Breast epithelium (tissue), 4 donors: ENCODE measurements around the gene NMBR. TPM values are rescaled to one million over a fixed set of nuclear protein-coding genes. Genes with fewer than 3 reads are reported as not detected.

Experiments
- DNase-seq, 2 donors: peaks; one replicate each; pipeline ENCODE4 v3.0.0-alpha.2; 2019; ENCODE audit warnings: low spot score in 2 of 2
- H3K27ac ChIP-seq, 2 donors: fragments of 200-600 bp; sonication (generic) in 1 of 2; one replicate each; pipeline ENCODE4 v1.5.1; 2016 to 2019; ENCODE audit warnings: mild to moderate bottlenecking in 1 of 2
- H3K27me3 ChIP-seq, 2 donors: fragments of 200-600 bp; sonication (generic) in 1 of 2; one replicate each; pipeline versions ENCODE4 v1.5.1 to v1.6.0; 2017 to 2019; ENCODE audit warnings: control low read depth in 1 of 2, mild to moderate bottlenecking in 1 of 2
- H3K36me3 ChIP-seq: fragments of 200-600 bp; one replicate; pipeline ENCODE4 v1.5.1; 2019
- H3K4me1 ChIP-seq, 2 donors: fragments of 200-600 bp; sonication (generic); one replicate each; pipeline ENCODE4 v1.5.1; 2016 to 2019; ENCODE audit warnings: control low read depth in 1 of 2
- H3K4me3 ChIP-seq, 3 donors: fragments of 200-600 bp; sonication (generic); 1 replicate in 2 of 3; 2 replicates in 1 of 3; pipeline ENCODE4 v1.5.1; 2016 to 2019; ENCODE audit warnings: mild to moderate bottlenecking in 3 of 3, moderate library complexity in 2 of 3
- H3K9me3 ChIP-seq, 2 donors: fragments of 200-600 bp; sonication (generic) in 1 of 2; one replicate each; pipeline ENCODE4 v1.5.1; 2016 to 2019; ENCODE audit warnings: control low read depth in 1 of 2
- POLR2A ChIP-seq: fragments of 450-650 bp; IDR thresholded peaks from one replicate; pipeline ENCODE4 v1.6.1; 2016; ENCODE audit warnings: antibody characterized with exemption, mild to moderate bottlenecking, moderate library complexity
- POLR2AphosphoS5 ChIP-seq, 3 donors: sonication (generic); formaldehyde crosslinking; IDR thresholded peaks; one replicate each; pipeline ENCODE4 v1.6.1; 2017; ENCODE audit warnings: antibody characterized with exemption in 3 of 3
- intact Hi-C: fragments of 100-400 bp; cut with DNase I; formaldehyde crosslinking; loops from one replicate; pipeline ENCODE4 v1.15.1; 2023; ENCODE audit warnings: low total_unique reads
- total RNA-seq, 3 donors: library from RNA; depleted of rRNA; stranded (reverse); fragments of >200 nt; gene quantifications; one replicate each; pipeline ENCODE4 v1.1.0, GENCODE V29; 2016
- TF ChIP-seq, protein P1 (sequence below), 3 donors: fragments of 450-650 bp; IDR thresholded peaks; one replicate each; pipeline ENCODE4 v1.5.1; 2016 to 2017; ENCODE audit warnings: antibody characterized with exemption in 3 of 3, mild to moderate bottlenecking in 3 of 3, moderate library complexity in 3 of 3

NMBR gene
- total RNA-seq, 3 donors from 2014 or later = 0.29 TPM; not detected in 2

DNA sequence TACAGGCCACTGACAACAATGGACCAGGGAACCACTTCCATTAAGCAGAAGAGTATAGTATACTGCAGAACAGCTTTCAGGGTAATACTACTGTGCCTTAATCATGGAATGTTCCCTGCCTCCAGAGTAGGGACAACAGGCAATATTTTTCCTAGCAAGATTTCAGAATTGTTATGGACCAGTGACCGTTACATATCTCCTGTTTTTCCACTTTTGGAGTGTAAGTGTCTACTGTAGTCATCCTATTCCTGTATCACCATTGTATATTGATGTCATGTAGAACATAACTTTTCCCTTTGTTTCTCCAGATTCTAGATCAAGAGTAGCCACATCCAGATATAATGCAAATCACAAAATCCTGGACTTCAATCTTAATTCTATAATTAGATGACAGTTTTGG is 16.1 kb downstream of the NMBR start:
- TF ChIP-seq POLR2AphosphoS5 (IDR thresholded peaks at IDR 0.05) = no peak
- TF ChIP-seq, protein P1, sequence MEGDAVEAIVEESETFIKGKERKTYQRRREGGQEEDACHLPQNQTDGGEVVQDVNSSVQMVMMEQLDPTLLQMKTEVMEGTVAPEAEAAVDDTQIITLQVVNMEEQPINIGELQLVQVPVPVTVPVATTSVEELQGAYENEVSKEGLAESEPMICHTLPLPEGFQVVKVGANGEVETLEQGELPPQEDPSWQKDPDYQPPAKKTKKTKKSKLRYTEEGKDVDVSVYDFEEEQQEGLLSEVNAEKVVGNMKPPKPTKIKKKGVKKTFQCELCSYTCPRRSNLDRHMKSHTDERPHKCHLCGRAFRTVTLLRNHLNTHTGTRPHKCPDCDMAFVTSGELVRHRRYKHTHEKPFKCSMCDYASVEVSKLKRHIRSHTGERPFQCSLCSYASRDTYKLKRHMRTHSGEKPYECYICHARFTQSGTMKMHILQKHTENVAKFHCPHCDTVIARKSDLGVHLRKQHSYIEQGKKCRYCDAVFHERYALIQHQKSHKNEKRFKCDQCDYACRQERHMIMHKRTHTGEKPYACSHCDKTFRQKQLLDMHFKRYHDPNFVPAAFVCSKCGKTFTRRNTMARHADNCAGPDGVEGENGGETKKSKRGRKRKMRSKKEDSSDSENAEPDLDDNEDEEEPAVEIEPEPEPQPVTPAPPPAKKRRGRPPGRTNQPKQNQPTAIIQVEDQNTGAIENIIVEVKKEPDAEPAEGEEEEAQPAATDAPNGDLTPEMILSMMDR (IDR thresholded peaks at IDR 0.05) = no peak
- no peak for TF ChIP-seq POLR2A
- Histone ChIP-seq H3K27ac (no peak overlapping the region), H3K4me3 (no peak overlapping the region), H3K4me1 (no peaks in the 10 kb centered on the region), H3K36me3 (no peaks in the 10 kb centered on the region), H3K9me3 (peaks cover 0 to 13% of the 10 kb centered on the region in 2 donors), H3K27me3 (no peaks in the 10 kb centered on the region)
- no peak for DNase-seq
- intact Hi-C loops = no loop called here

DNA sequence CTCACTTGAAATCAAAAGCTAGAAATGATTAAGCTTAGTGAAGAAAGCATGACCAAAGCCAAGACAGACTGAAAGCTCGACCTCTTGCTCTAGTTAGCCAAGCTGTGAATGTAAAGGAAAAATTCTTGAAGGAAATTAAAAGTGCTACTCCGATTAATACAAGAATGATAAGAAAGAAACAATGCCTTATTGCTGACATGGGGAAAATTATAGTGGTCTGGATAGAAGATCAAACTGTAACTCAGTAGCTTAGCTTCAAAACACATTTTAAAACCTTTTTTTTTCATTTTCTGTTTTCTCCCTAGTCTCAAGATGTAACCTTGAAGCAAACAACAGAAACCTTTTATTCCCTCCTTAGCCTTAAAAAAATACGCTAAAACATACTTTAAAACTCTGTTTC is 25.6 kb downstream of the NMBR start:
- intact Hi-C loops = no loop called here
- no peaks in the 10 kb centered on the region for H3K36me3 ChIP-seq
- no peak overlapping the region for H3K27ac ChIP-seq
- H3K4me1 ChIP-seq = no peaks in the 10 kb centered on the region
- no peak for DNase-seq
- no peak overlapping the region for H3K4me3 ChIP-seq
- H3K27me3 ChIP-seq = no peaks in the 10 kb centered on the region
- TF ChIP-seq POLR2AphosphoS5 (IDR thresholded peaks at IDR 0.05) (no peak), POLR2A (no peak)
- TF ChIP-seq, protein P1 (IDR thresholded peaks at IDR 0.05) = no peak
- no peaks in the 10 kb centered on the region for H3K9me3 ChIP-seq

DNA sequence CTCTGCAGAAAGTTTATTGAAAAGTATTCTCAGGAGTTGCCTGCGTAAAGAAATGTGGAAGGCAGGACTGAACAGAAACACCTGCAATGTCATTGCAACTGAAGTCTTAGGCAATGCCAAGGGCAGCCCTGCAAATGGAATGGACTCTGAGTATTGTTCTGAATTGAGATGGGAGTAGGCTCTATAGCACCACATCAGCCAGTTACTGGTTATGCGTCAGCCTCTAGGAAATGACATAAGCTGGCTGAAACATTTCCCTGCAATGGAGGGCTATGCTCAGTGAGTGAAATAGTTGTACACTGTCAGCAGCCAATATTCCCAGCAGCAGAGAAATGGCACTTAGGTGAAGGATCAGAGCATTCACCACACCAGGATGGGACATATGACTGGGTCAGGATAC is 28.0 kb downstream of the NMBR start:
- Histone ChIP-seq H3K4me1 (no peaks in the 10 kb centered on the region), H3K9me3 (no peaks in the 10 kb centered on the region), H3K36me3 (no peaks in the 10 kb centered on the region), H3K27me3 (no peaks in the 10 kb centered on the region), H3K4me3 (no peak overlapping the region), H3K27ac (no peak overlapping the region)
- TF ChIP-seq POLR2AphosphoS5 (IDR thresholded peaks at IDR 0.05) (no peak), POLR2A (no peak)
- TF ChIP-seq, protein P1 (IDR thresholded peaks at IDR 0.05) = no peak
- DNase-seq = no peak
- intact Hi-C loops = no loop called here

DNA sequence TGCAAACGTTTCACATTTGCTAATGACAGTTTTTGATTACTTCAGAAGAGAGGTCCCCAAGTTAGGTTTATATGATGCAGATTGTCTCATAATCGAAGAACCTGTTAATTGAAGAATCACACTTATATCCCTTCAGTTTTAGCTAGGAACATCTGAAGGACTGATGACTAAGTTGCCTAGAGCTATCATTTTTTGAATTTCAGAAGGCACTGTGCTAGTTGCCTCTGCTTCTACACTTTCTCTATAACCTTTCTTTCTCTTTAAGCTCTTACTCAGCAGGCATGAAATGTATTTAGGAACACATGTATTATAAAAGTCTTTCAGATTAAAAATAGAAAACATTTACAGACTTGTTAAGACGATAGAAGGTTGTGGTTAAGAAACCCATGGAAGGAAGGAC is 28.6 kb downstream of the NMBR start:
- no peaks in the 10 kb centered on the region for H3K27me3 ChIP-seq
- H3K9me3 ChIP-seq = no peaks in the 10 kb centered on the region
- DNase-seq = no peak
- H3K36me3 ChIP-seq = no peaks in the 10 kb centered on the region
- no peaks in the 10 kb centered on the region for H3K4me1 ChIP-seq
- H3K4me3 ChIP-seq = no peak overlapping the region
- TF ChIP-seq POLR2A (no peak), POLR2AphosphoS5 (IDR thresholded peaks at IDR 0.05) (no peak)
- TF ChIP-seq, protein P1 (IDR thresholded peaks at IDR 0.05) = no peak
- no peak overlapping the region for H3K27ac ChIP-seq
- intact Hi-C loops = no loop called here

DNA sequence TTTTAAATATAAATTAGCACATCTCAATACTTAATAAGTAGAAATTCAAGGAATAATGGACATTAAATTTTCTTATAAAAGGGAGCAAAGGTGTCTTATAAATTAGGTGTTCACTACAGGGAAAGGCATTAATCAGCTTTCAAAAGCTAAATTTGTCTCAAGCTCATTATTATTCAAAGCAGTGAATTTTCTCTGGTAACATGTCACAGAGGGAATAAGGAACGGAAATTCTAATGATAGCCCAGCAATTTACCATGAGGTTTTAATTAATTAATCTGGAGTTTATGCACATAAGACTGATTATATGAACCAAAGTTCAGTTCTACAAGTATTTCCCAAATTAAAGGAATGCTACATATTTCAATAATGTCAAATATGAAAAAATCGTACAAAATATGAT is 29.6 kb downstream of the NMBR start:
- no peak for TF ChIP-seq POLR2AphosphoS5 (IDR thresholded peaks at IDR 0.05)
- TF ChIP-seq, protein P1 (IDR thresholded peaks at IDR 0.05) = no peak
- TF ChIP-seq POLR2A = no peak
- H3K4me1 ChIP-seq = no peaks in the 10 kb centered on the region
- no peak overlapping the region for H3K4me3 ChIP-seq
- no peaks in the 10 kb centered on the region for H3K9me3 ChIP-seq
- no peak for DNase-seq
- no peaks in the 10 kb centered on the region for H3K36me3 ChIP-seq
- no peak overlapping the region for H3K27ac ChIP-seq
- no peaks in the 10 kb centered on the region for H3K27me3 ChIP-seq
- intact Hi-C loops = no loop called here
